ENCODE data around the gene CDKN2C.

DNA sequence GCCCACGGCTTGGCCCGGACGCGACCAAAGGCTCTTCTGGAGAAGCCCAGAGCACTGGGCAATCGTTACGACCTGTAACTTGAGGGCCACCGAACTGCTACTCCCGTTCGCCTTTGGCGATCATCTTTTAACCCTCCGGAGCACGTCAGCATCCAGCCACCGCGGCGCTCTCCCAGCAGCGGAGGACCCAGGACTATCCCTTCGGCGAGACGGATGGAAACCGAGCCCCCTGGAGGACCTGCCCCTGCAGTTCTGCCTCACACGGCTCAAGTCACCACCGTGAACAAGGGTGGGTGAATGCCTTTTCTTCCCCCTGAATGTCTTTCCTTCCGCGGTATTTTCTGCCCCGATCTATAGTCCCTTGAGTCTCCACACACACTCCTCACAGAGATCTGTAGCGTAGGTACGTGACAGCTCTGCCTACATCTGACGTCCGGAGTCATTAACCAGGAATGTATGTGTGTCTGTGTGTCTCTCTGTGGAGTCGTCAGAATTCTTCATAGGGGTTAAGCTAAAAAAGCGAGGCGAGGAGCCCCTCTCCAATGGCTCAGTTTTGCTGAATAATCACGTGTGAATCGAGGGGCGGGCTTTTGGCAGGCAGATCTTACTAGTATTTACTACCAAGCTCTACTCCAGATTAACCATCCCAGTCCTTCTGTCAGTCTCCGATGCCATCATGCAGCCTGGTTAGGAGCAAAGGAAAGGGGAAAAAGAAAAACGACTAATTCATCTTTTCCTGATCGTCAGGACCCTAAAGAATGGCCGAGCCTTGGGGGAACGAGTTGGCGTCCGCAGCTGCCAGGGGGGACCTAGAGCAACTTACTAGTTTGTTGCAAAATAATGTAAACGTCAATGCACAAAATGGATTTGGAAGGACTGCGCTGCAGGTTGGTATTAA lies at the start of gene CDKN2C:
- no peak; the same call in 1 of the 2 replicates for TF ChIP-seq POLR2AphosphoS5 (IDR thresholded peaks at IDR 0.05; ENCODE audit: low read depth, low read length)
- no peak; the same call in 1 of the 2 replicates for TF ChIP-seq POLR2A (IDR thresholded peaks at IDR 0.05; ENCODE audit: low read depth, low read length)

Measured in GM12891 (cell line).